Suprapubic skin (tissue), 4 donors: Measurements from ENCODE around the gene SLC17A2.

Experiments
- POLR2A ChIP-seq, 2 donors: fragments of 450-650 bp; IDR thresholded peaks; one replicate each; pipeline ENCODE4 v1.6.1; 2017; ENCODE audit warnings: antibody characterized with exemption in 2 of 2, mild to moderate bottlenecking in 2 of 2, moderate library complexity in 2 of 2
- POLR2AphosphoS5 ChIP-seq, 3 donors: sonication (generic); formaldehyde crosslinking; IDR thresholded peaks; one replicate each; pipeline ENCODE4 v1.6.1; 2017; ENCODE audit warnings: antibody characterized with exemption in 3 of 3

DNA sequence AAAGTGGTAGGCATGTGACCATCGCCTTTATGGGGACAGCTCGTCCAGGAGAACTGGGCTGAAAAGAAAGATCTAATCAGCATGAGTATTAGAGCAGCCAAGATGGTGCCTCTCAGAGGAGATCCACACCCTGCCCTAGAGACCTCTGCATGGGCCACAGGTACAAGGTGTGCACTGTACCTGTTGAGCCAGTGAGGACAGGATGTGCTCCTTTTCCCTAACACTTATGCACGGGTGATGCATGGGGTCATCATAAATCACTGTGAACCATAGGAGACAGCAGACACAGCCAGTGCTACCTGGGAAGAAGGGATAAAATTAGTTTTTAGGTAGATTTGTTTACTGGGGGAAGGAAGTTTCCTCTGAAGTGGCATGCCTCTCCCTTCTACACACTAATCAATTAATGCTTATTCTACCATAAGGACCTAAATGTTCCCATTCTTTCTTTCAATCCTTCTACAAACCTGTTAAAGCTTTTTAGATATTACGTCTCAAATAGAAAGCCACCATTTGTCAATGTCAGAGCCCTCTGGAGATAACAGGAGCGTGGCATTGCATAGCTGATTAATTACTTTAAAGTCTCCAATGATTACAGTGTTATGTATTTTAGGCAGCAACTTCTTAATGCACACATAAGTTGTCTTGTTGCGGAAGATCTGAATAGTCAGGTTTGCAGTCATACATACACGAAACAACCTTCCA lies 13.6 kb downstream of the SLC17A2 start:
- no peak for TF ChIP-seq POLR2A (IDR thresholded peaks at IDR 0.05)
- no peak for TF ChIP-seq POLR2AphosphoS5 (IDR thresholded peaks at IDR 0.05)
